GM23338 (cell line): Measurements from ENCODE around the gene PDE2A. TPM values are rescaled to one million over a fixed set of nuclear protein-coding genes. Genes with fewer than 3 reads are reported as not detected.

Experiments used
- microRNA counts: library from miRNA; unstranded; fragments of <30 nt; microRNA quantifications from one replicate; lab custom pipeline; 2017
- microRNA-seq: library from miRNA; unstranded; fragments of <30 nt; microRNA quantifications from one replicate; pipeline ENCODE4, GENCODE V29; 2017
- polyA plus RNA-seq: library from polyadenylated mRNA; unstranded; fragments of >200 nt; fragmentation: Nextera tagmentation; extraction: Ambion mirVana; gene quantifications from 2 replicates; pipeline ENCODE4 v1.2.1, GENCODE V29; 2016
- small RNA-seq: library from RNA; depleted of rRNA; stranded (forward); fragments of <200 nt; gene quantifications from one replicate; pipeline ENCODE3, GENCODE V24; 2014; ENCODE audit warnings: low replicate concordance
- total RNA-seq: library from RNA; depleted of rRNA; stranded (reverse); fragments of >200 nt; shearing (Covaris generic); gene quantifications from 2 replicates; pipeline ENCODE4 v1.2.3, GENCODE V29; 2014; rRNA removed

PDE2A gene
- total and polyA plus RNA-seq, 2 experiments from 2014 or later = 4.3 to 16.2 TPM

MicroRNA genes within 50 kb of the gene (microRNA counts, 767-probe panel; counts per million panel counts)
- microRNA hsa-miR-139-3p (lab: Ali Mortazavi, UCI) = not detected
- microRNA hsa-miR-139-5p (lab: Ali Mortazavi, UCI) = not detected

Small RNAs within 50 kb of the gene (microRNA-seq; reads per million reads assigned to microRNA genes)
- gene MIR139 = 208 reads per million, percentile 73 among the genes with 10 or more reads in this experiment

Small RNAs within 50 kb of the gene (small RNA-seq; reads per million reads assigned to genes)
- gene MIR139 (0.17 reads per million), gene RNU7-105P (not detected)

Other genes with a start within 250 kb of the PDE2A start
- gene CLPB, start 239.9 kb downstream of the PDE2A start, total RNA-seq = 24.7 and 32.7 TPM in 2 replicates
- 11.0 and 12.6 TPM in 2 replicates for gene CLPB, start 239.9 kb downstream of the PDE2A start, polyA plus RNA-seq
- 110 and 116 TPM in 2 replicates for gene ARAP1, start 78.0 kb upstream of the PDE2A start, total RNA-seq
- 21.4 and 24.5 TPM in 2 replicates for gene ARAP1, start 78.0 kb upstream of the PDE2A start, polyA plus RNA-seq
- 14.4 and 20.5 TPM in 2 replicates for gene STARD10, start 119.6 kb upstream of the PDE2A start, total RNA-seq
- gene STARD10, start 119.6 kb upstream of the PDE2A start, polyA plus RNA-seq = 16.6 and 20.7 TPM in 2 replicates
- 18.0 and 24.6 TPM in 2 replicates for gene ATG16L2, start 140.0 kb upstream of the PDE2A start, total RNA-seq
- gene ATG16L2, start 140.0 kb upstream of the PDE2A start, polyA plus RNA-seq = 9.6 and 10.2 TPM in 2 replicates